ENCODE measurements around the gene FHOD3. TPM values are rescaled to one million over a fixed set of nuclear protein-coding genes. Genes with fewer than 3 reads are reported as not detected.

FHOD3 gene
- total RNA-seq, 3 donors from 2014 or later: 2.7 to 14.4 (median 4.0) TPM

DNA sequence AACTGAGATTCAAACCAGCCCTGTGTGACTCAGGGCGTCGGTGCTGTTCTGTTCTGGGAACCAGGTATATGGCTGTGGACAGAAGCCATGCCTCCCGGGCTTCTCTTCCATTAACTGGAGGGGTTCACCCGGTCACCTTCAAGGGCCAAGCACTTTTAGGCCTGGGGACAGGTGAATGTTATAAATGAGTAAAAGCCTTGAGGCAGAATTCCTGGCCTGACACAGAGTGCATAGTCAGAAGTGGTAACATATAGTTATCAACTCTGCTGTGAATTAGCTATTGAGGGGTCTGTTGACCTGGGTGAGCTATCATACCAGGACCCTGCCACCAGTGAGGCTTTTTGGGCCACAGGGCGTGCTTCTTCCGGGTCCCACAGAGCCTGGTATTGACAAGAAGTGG is 2.7 kb downstream of the FHOD3 start:
- DNase-seq: no peak
- intact Hi-C loops (cut with DNase I, micrococcal nuclease): no loop called here
- ATAC-seq: no peak
- Histone ChIP-seq H3K4me1 (ENCODE audit: low read depth) (peaks cover 13% of the 10 kb centered on the region), H3K9me3 (no peaks in the 10 kb centered on the region), H3K36me3 (ENCODE audit: low read depth) (no peaks in the 10 kb centered on the region), H3K4me3 (no peak overlapping the region)
- TF ChIP-seq, protein P1, sequence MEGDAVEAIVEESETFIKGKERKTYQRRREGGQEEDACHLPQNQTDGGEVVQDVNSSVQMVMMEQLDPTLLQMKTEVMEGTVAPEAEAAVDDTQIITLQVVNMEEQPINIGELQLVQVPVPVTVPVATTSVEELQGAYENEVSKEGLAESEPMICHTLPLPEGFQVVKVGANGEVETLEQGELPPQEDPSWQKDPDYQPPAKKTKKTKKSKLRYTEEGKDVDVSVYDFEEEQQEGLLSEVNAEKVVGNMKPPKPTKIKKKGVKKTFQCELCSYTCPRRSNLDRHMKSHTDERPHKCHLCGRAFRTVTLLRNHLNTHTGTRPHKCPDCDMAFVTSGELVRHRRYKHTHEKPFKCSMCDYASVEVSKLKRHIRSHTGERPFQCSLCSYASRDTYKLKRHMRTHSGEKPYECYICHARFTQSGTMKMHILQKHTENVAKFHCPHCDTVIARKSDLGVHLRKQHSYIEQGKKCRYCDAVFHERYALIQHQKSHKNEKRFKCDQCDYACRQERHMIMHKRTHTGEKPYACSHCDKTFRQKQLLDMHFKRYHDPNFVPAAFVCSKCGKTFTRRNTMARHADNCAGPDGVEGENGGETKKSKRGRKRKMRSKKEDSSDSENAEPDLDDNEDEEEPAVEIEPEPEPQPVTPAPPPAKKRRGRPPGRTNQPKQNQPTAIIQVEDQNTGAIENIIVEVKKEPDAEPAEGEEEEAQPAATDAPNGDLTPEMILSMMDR (IDR thresholded peaks at IDR 0.05): no peak

DNA sequence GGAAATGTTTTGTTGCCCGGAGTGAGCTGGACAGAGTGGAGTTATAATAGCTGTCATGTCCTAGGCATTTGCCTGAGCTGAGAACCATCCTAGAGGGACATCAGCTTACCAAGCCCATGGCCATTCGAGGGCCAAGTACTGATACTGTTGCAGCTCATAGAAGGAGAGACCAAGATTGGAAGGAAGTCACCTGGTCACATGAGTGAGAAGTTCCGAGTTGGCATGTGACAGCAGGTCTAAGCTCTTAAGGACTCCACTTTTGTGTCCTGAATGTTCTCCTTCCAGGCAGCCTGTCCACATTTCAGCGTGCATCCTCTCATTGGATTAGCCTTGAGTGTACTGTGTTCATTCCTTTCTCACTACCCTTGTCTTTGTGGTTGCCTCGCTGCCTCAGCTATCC is 4.4 kb downstream of the FHOD3 start:
- no peaks in the 10 kb centered on the region for H3K36me3 ChIP-seq (ENCODE audit: low read depth)
- H3K9me3 ChIP-seq: no peaks in the 10 kb centered on the region
- no peak for ATAC-seq
- H3K4me1 ChIP-seq (ENCODE audit: low read depth): peaks cover 10% of the 10 kb centered on the region
- H3K4me3 ChIP-seq: no peak overlapping the region
- intact Hi-C loops (cut with DNase I, micrococcal nuclease): no loop called here
- TF ChIP-seq, protein P1 (IDR thresholded peaks at IDR 0.05): no peak
- no peak for DNase-seq

DNA sequence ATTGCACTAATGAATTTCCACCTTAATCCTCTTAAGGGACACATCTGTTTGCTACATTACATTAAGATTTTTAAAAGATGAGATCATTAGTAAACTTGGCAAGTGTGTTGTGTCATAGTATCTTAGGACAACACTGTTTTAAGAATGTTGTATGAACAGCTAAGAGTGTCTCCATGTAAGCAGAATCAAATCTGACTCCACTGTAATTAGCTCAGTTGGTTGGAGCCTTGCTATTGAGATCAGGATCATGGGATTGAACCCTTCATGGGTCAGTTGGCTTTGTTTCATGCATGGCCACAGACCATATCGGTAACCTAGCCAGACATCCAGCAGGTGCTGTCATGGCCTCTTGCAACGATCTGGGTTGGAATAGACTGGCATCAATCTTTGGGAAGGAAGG is 5.2 kb downstream of the FHOD3 start:
- Histone ChIP-seq H3K4me3 (no peak overlapping the region), H3K9me3 (no peaks in the 10 kb centered on the region), H3K36me3 (ENCODE audit: low read depth) (no peaks in the 10 kb centered on the region), H3K4me1 (ENCODE audit: low read depth) (peaks cover 7% of the 10 kb centered on the region)
- TF ChIP-seq, protein P1 (IDR thresholded peaks at IDR 0.05): no peak
- ATAC-seq: no peak
- no peak for DNase-seq
- intact Hi-C loops (cut with DNase I, micrococcal nuclease): no loop called here

DNA sequence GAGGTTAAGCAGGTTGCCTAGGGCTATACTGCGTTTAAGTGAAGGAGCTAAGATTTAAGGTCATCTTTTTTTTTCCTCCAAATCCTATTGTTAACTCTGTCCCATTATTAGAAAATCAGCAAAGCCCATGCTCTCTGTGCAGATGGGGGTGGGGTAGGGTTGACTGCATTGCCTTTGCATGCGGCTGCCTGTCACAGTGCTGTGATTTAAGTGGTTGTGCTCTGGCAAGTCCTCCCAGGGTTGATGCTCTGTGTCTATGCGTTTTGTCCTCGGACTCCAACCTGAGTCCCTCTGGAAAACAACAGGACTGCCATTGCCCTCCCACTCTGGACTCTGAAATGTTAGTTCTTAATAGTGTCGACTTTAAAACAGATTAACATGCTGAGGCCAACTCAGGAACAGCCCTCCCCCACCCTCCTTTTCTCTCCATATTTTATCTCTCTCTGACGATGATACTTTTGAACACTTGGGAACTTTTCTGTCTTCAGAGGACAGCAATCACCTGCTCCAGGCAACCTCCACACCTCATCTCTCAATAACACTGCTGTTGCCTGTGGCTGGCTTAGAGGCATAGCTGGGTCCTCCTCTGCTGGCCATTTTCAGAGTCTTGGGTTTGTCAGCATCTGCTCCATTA is 5.8 kb downstream of the FHOD3 start:
- no peaks in the 10 kb centered on the region for H3K36me3 ChIP-seq (ENCODE audit: low read depth)
- intact Hi-C loops (cut with DNase I, micrococcal nuclease): no loop called here
- H3K4me3 ChIP-seq: no peak overlapping the region
- ATAC-seq: no peak
- no peak for DNase-seq
- TF ChIP-seq, protein P1 (IDR thresholded peaks at IDR 0.05): no peak
- H3K4me1 ChIP-seq (ENCODE audit: low read depth): peaks cover under 1% of the 10 kb centered on the region
- no peaks in the 10 kb centered on the region for H3K9me3 ChIP-seq

DNA sequence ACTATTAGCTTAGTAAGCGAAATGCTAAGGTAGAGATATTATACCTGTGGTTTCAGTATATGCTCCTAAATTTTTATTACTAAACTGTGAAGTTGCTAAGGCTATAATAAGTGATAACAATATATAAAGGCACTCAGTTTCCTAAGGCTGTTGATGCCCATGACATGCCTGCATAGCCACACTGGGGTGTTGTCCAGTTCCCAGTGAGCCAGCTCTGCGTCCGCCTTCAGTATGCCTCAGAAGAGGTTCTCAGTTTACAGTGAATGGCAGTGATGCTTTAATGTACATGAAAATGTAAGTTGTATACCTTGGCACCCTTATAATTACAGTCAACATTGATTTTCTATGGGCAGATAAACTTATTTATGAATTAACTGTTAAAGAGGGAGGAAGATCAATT is 7.2 kb downstream of the FHOD3 start:
- Histone ChIP-seq H3K9me3 (no peaks in the 10 kb centered on the region), H3K36me3 (ENCODE audit: low read depth) (no peaks in the 10 kb centered on the region), H3K4me3 (no peak overlapping the region), H3K4me1 (ENCODE audit: low read depth) (no peaks in the 10 kb centered on the region)
- no peak for ATAC-seq
- TF ChIP-seq, protein P1 (IDR thresholded peaks at IDR 0.05): no peak
- DNase-seq: no peak
- intact Hi-C loops (cut with DNase I, micrococcal nuclease): no loop called here

DNA sequence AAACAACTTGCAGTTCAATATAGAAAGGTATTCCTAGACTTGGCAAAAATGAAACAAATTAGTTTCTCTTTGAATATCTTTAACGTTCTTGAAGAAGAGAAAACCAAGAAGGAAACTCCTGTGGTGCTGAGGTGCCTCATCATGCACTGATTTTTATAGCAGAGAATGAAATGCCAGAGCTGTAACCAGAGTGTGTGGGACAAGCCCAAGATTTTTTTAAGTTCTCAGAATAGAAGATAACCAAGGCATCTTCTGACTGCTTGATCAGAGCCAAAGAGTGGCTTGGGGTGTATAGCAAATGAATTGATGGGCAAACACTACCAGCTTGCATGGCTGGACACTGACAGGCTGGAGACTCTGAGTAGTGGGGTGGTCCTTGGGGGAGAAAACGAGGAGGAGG is 7.9 kb downstream of the FHOD3 start:
- no peak for ATAC-seq
- no peaks in the 10 kb centered on the region for H3K36me3 ChIP-seq (ENCODE audit: low read depth)
- TF ChIP-seq, protein P1 (IDR thresholded peaks at IDR 0.05): no peak
- H3K9me3 ChIP-seq: no peaks in the 10 kb centered on the region
- intact Hi-C loops (cut with DNase I, micrococcal nuclease): no loop called here
- no peaks in the 10 kb centered on the region for H3K4me1 ChIP-seq (ENCODE audit: low read depth)
- no peak overlapping the region for H3K4me3 ChIP-seq
- no peak for DNase-seq

All from mucosa of descending colon (tissue), 3 donors.